Gastrocnemius medialis (tissue), 4 donors: ENCODE results near the gene HDGF.

ENCODE experiments used
- CTCF ChIP-seq, 5 experiments: fragments of 450-650 bp in 3 of 5; fragments of 200-600 bp in 2 of 5; sonication (generic) in 2 of 5; IDR thresholded peaks in 4 of 5; conservative IDR thresholded peaks in 1 of 5; 1 replicate in 4 of 5; 2 replicates in 1 of 5; pipeline ENCODE4 v1.5.1; 2016 to 2019; ENCODE audit warnings: antibody characterized with exemption in 5 of 5, mild to moderate bottlenecking in 3 of 5, moderate library complexity in 3 of 5
- POLR2A ChIP-seq, 2 donors: fragments of 450-650 bp; IDR thresholded peaks; one replicate each; pipeline ENCODE4 v1.6.1; 2017; ENCODE audit warnings: antibody characterized with exemption in 2 of 2, mild to moderate bottlenecking in 2 of 2, moderate library complexity in 2 of 2

DNA sequence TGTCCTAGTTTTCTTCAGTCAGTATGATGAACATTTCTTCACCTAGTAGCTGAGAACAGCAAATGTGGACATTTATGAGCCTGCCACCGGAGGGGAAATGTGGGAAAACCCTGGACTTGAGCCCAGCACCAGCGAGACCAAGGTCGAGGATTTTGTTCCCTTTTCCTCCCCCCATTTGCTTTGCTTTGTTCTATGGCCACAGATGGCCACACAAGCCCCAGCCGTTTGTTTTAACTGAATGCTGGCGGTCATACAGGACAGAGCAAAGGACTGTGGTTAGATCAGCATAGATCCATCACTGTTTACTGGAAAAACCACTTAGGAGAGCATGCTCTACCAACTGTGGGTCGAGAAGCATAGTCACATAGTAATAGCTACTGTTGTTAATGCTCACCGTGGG is 44.3 kb upstream of the HDGF start:
- TF ChIP-seq POLR2A (IDR thresholded peaks at IDR 0.05) (no peak), CTCF (IDR thresholded peaks at IDR 0.05 in 4 of 5, conservative IDR thresholded peaks at IDR 0.05 in 1 of 5) (no peak)
